ENCODE data around the gene MAEA. TPM values are rescaled to one million over a fixed set of nuclear protein-coding genes. Genes with fewer than 3 reads are reported as not detected.

Gene MAEA
- polyA plus RNA-seq, 1 experiment: 73.3 TPM

DNA sequence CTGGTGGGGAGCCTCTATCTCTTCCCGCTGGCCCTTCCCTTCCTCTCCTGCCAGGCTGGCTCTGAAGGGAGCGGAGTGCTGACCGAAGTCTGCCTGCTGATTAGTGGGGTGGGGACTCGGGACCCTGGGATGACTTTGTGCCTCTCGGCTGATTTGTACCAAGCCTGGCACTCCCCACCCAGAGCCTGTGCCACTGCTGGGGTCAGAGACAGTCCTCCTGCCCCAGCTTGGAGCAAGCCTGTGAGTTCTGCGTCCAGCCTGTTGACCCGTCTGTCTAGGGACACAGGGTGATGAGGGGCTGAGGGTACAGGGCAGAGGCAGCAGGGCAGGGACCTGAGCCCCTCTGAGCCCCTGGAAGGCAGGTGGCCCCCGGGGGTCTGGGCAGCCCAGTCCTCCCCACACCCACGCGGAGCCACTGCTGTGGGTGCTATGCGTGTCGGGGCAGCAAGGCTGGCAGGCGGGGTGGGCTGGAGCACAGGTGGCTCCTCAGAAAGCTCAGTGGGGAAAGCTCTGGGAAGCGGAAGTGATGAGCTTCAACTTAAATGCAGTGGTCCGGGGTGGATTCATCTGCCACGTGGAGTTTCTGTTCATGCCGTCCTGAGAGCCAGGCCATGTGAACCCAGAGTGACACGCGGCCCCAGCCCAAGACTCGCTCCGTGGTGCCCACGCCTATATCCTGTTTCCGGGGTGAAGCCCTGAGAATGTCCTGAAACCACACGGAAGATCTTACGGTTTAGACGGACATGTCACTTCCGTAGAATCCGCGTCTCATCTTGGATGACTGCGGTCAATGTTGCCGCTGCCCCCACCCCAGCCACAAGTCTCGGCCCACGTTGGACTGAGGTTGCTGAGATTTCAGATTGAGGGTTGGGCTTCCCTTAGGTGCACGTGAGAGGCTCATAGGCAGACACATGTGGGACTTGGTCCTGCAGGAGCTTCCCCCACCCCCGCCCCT is 36.3 kb downstream of the MAEA start:
- POLR2A ChIA-PET: no interaction called here
- no peak for DNase-seq (ENCODE audit: low read depth, low spot score)
- TF ChIP-seq CTCF (IDR thresholded peaks at IDR 0.05; ENCODE audit: low read depth, low read length): no peak
- peaks cover 45% of the 10 kb centered on the region for H3K9me3 ChIP-seq (ENCODE audit: control insufficient read depth, insufficient read depth, low read length)
- H3K4me3 ChIP-seq (ENCODE audit: low read depth, low read length): no peak overlapping the region
- peak overlapping the region; percentile 21 for H3K27ac ChIP-seq (ENCODE audit: low read depth, low read length)
- CTCF ChIA-PET: no interaction called here
- H3K27me3 ChIP-seq (ENCODE audit: control insufficient read depth, insufficient read depth, low read length): no peaks in the 10 kb centered on the region

DNA sequence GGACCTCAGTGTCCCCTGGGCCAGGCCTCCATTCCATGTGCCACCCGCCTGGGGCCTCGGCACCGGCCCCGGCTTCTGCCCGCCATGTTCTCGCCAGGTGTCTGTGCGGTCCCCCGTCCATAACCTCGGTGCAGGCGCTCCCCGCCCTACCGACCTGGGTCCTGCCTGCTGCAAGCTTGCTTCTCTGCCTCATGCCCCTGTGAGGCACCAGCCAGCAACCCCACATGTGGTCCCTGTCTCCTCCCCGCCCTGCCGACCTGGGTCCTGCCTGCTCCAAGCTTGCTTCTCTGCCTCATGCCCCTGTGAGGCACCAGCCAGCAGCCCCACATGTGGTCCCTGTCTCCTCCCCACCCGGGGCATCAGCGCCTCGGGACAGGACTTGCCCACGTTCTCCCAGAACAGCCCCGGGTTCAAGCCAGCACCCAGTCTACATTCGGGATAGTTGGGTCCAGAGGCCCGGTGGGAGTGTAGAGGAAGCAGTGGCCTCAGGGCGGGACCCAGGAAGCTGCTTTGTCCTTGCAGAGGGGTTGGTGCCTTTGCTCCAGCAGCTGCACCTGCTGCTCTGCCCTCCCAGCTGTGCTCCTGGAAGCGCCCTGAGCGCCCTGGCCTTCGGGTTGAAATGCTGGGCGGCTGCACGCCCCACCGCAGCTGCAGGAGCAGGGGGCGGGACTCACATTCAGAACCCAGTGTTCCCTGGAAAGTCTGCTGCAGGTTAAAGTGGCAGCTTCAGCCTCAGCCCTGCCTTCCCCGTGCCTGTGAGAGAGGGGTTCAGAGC is 37.2 kb downstream of the MAEA start:
- peaks cover 40% of the 10 kb centered on the region for H3K9me3 ChIP-seq (ENCODE audit: control insufficient read depth, insufficient read depth, low read length)
- CTCF ChIA-PET: no interaction called here

GRCh38 chr4:1327526-1328266 is 38.0 kb downstream of the MAEA start:
- ChIA-PET POLR2A (no interaction called here), CTCF (no interaction called here)
- no peak for TF ChIP-seq CTCF (IDR thresholded peaks at IDR 0.05; ENCODE audit: low read depth, low read length)
- Histone ChIP-seq H3K27me3 (ENCODE audit: control insufficient read depth, insufficient read depth, low read length) (no peaks in the 10 kb centered on the region), H3K9me3 (ENCODE audit: control insufficient read depth, insufficient read depth, low read length) (peaks cover 33% of the 10 kb centered on the region), H3K4me3 (ENCODE audit: low read depth, low read length) (no peak overlapping the region), H3K27ac (ENCODE audit: low read depth, low read length) (no peak overlapping the region)
- DNase-seq (ENCODE audit: low read depth, low spot score): no peak

More for the DNA sequence above, 37.2 kb downstream of the MAEA start:
- DNase-seq (ENCODE audit: low read depth, low spot score): no peak
- Histone ChIP-seq H3K27ac (ENCODE audit: low read depth, low read length) (no peak overlapping the region), H3K27me3 (ENCODE audit: control insufficient read depth, insufficient read depth, low read length) (no peaks in the 10 kb centered on the region), H3K4me3 (ENCODE audit: low read depth, low read length) (no peak overlapping the region)
- no peak for TF ChIP-seq CTCF (IDR thresholded peaks at IDR 0.05; ENCODE audit: low read depth, low read length)
- POLR2A ChIA-PET: no interaction called here

DNA sequence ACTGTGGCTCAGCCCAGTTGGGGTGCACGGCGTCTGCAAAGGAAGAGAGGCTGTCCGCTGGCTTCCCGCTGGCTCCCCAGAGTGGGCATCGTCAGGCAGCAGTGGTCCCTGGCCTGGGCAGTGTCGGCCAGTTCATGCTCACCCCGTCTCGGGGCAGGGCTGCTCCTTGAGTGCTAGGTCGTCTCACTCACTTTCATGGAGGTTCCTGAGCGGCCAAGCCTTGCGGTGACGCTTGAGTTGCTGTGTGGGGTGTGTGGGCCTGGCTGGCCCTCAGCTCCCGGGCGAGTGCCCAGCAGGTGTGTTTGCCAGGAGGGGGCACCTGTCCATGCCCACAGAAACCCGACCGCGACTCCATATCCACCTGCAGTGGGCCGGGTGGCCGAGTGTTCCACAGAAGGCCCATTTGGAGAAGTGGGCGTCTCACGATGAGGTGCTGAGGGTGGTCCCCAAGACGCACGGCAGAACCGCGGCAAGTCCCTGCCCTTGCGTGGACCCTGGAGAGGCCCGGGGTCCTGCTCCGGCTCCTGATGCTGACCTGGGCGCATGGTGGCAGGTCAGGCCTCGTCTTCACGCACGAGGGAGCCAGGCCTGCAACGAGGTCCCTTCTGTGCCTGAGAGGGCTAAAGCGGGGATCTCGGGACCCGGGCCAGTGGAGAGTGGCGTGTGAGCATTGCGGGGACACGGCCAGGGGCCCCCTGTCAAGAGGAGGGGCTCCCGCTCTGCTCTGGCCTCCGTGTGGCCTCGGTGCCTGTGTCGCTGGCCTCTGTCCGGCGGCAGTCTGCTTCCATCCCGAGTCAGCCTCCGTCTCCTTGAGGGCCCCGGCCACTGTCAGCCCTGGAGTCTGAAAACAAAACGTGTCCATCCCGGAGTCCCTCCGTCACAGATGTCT is 38.8 kb downstream of the MAEA start:
- CTCF ChIA-PET: no interaction called here
- no peak overlapping the region for H3K27ac ChIP-seq (ENCODE audit: low read depth, low read length)
- TF ChIP-seq CTCF (IDR thresholded peaks at IDR 0.05; ENCODE audit: low read depth, low read length): no peak
- H3K27me3 ChIP-seq (ENCODE audit: control insufficient read depth, insufficient read depth, low read length): no peaks in the 10 kb centered on the region
- H3K4me3 ChIP-seq (ENCODE audit: low read depth, low read length): no peak overlapping the region
- no peak for DNase-seq (ENCODE audit: low read depth, low spot score)
- H3K9me3 ChIP-seq (ENCODE audit: control insufficient read depth, insufficient read depth, low read length): peaks cover 26% of the 10 kb centered on the region
- POLR2A ChIA-PET: no interaction called here
